ENCODE data around the gene MAP4K3. TPM values are rescaled to one million over a fixed set of nuclear protein-coding genes. Genes with fewer than 3 reads are reported as not detected.

The MAP4K3 gene
- total RNA-seq, 1 experiment from 2014 or later: 35.5 TPM

GRCh38 chr2:39308778-39309177 lies 128.3 kb downstream of the MAP4K3 start:
- ChIA-PET POLR2A (ENCODE audit: low non-redundant PET) (no interaction called here), CTCF (no interaction called here)
- intact Hi-C loops (cut with micrococcal nuclease; ENCODE audit: unreplicated experiment): no loop called here

GRCh38 chr2:39306626-39307025 lies 130.5 kb downstream of the MAP4K3 start:
- no peaks in the 10 kb centered on the region for H3K27me3 ChIP-seq (replicated peaks; ENCODE audit: insufficient read depth, low read depth, low read length, poor library complexity)
- H3K36me3 ChIP-seq (ENCODE audit: insufficient read depth, low read length, poor library complexity, severe bottlenecking): no peaks in the 10 kb centered on the region
- TF ChIP-seq CTCF (conservative IDR thresholded peaks at IDR 0.05; ENCODE audit: low read depth, low read length) (no peak), EZH2 (IDR thresholded peaks at IDR 0.05; ENCODE audit: borderline replicate concordance, low read depth, low read length, poor library complexity, severe bottlenecking) (no peak)
- no peaks in the 10 kb centered on the region for H3K4me1 ChIP-seq (ENCODE audit: insufficient read depth, low read length, poor library complexity, severe bottlenecking)
- no TSS peak for BruUV-seq (replicated peaks)
- no peak overlapping the region for H3K27ac ChIP-seq (ENCODE audit: low read depth, low read length, poor library complexity, severe bottlenecking)
- intact Hi-C loops (cut with micrococcal nuclease; ENCODE audit: unreplicated experiment): no loop called here
- H3K4me3 ChIP-seq (ENCODE audit: low read depth, low read length, poor library complexity, severe bottlenecking): no peak overlapping the region
- POLR2A ChIA-PET (ENCODE audit: low non-redundant PET): no interaction called here
- no peak for DNase-seq (ENCODE audit: low spot score)
- CTCF ChIA-PET: no interaction called here
- H3K9me3 ChIP-seq (ENCODE audit: low read depth, low read length, poor library complexity, severe bottlenecking): no peaks in the 10 kb centered on the region

More at GRCh38 chr2:39308778-39309177, 128.3 kb downstream of the MAP4K3 start:
- TF ChIP-seq EZH2 (IDR thresholded peaks at IDR 0.05; ENCODE audit: borderline replicate concordance, low read depth, low read length, poor library complexity, severe bottlenecking) (no peak), CTCF (conservative IDR thresholded peaks at IDR 0.05; ENCODE audit: low read depth, low read length) (no peak)
- no peak overlapping the region for H3K4me3 ChIP-seq (ENCODE audit: low read depth, low read length, poor library complexity, severe bottlenecking)
- no peaks in the 10 kb centered on the region for H3K36me3 ChIP-seq (ENCODE audit: insufficient read depth, low read length, poor library complexity, severe bottlenecking)
- no peak overlapping the region for H3K27ac ChIP-seq (ENCODE audit: low read depth, low read length, poor library complexity, severe bottlenecking)
- no peaks in the 10 kb centered on the region for H3K9me3 ChIP-seq (ENCODE audit: low read depth, low read length, poor library complexity, severe bottlenecking)
- no peaks in the 10 kb centered on the region for H3K27me3 ChIP-seq (replicated peaks; ENCODE audit: insufficient read depth, low read depth, low read length, poor library complexity)
- no peak for DNase-seq (ENCODE audit: low spot score)
- no peaks in the 10 kb centered on the region for H3K4me1 ChIP-seq (ENCODE audit: insufficient read depth, low read length, poor library complexity, severe bottlenecking)
- no TSS peak for BruUV-seq (replicated peaks)

GRCh38 chr2:39304729-39305128 lies 132.4 kb downstream of the MAP4K3 start:
- no peak for DNase-seq (ENCODE audit: low spot score)
- H3K27me3 ChIP-seq (replicated peaks; ENCODE audit: insufficient read depth, low read depth, low read length, poor library complexity): no peaks in the 10 kb centered on the region
- TF ChIP-seq EZH2 (IDR thresholded peaks at IDR 0.05; ENCODE audit: borderline replicate concordance, low read depth, low read length, poor library complexity, severe bottlenecking): no peak
- H3K4me1 ChIP-seq (ENCODE audit: insufficient read depth, low read length, poor library complexity, severe bottlenecking): no peaks in the 10 kb centered on the region
- BruUV-seq (replicated peaks): no TSS peak
- no peak overlapping the region for H3K4me3 ChIP-seq (ENCODE audit: low read depth, low read length, poor library complexity, severe bottlenecking)
- ChIA-PET POLR2A (ENCODE audit: low non-redundant PET) (no interaction called here), CTCF (no interaction called here)
- H3K27ac ChIP-seq (ENCODE audit: low read depth, low read length, poor library complexity, severe bottlenecking): no peak overlapping the region
- intact Hi-C loops (cut with micrococcal nuclease; ENCODE audit: unreplicated experiment): no loop called here
- no peaks in the 10 kb centered on the region for H3K36me3 ChIP-seq (ENCODE audit: insufficient read depth, low read length, poor library complexity, severe bottlenecking)
- no peaks in the 10 kb centered on the region for H3K9me3 ChIP-seq (ENCODE audit: low read depth, low read length, poor library complexity, severe bottlenecking)

GRCh38 chr2:39304200-39304599 lies 132.9 kb downstream of the MAP4K3 start:
- intact Hi-C loops (cut with micrococcal nuclease; ENCODE audit: unreplicated experiment): no loop called here
- Histone ChIP-seq H3K4me1 (ENCODE audit: insufficient read depth, low read length, poor library complexity, severe bottlenecking) (no peaks in the 10 kb centered on the region), H3K27ac (ENCODE audit: low read depth, low read length, poor library complexity, severe bottlenecking) (no peak overlapping the region), H3K4me3 (ENCODE audit: low read depth, low read length, poor library complexity, severe bottlenecking) (no peak overlapping the region), H3K36me3 (ENCODE audit: insufficient read depth, low read length, poor library complexity, severe bottlenecking) (no peaks in the 10 kb centered on the region), H3K27me3 (replicated peaks; ENCODE audit: insufficient read depth, low read depth, low read length, poor library complexity) (no peaks in the 10 kb centered on the region), H3K9me3 (ENCODE audit: low read depth, low read length, poor library complexity, severe bottlenecking) (no peaks in the 10 kb centered on the region)
- DNase-seq (ENCODE audit: low spot score): no peak
- no TSS peak for BruUV-seq (replicated peaks)
- ChIA-PET POLR2A (ENCODE audit: low non-redundant PET) (no interaction called here), CTCF (no interaction called here)
- TF ChIP-seq EZH2 (IDR thresholded peaks at IDR 0.05; ENCODE audit: borderline replicate concordance, low read depth, low read length, poor library complexity, severe bottlenecking): no peak
- TF ChIP-seq CTCF (conservative IDR thresholded peaks at IDR 0.05; ENCODE audit: low read depth, low read length): no peak

All from A673 (cell line).